LNCaP clone FGC (cell line): ENCODE data around the gene DHDH.
A peak's percentile ranks its signal among the peaks of the same experiment; 100 is the strongest.

Experiments used
- DNase-seq: peaks from one replicate; pipeline ENCODE4 v3.0.0-alpha.2; 2011; ENCODE audit warnings: low read depth
- H3K4me3 ChIP-seq: 2 replicates; pipeline ENCODE4 v1.5.1; 2011; ENCODE audit warnings: mild to moderate bottlenecking, low read depth, low read length, control low read depth
- CTCF ChIP-seq: IDR thresholded peaks from 2 replicates; pipeline ENCODE4 v1.5.1; 2012; ENCODE audit warnings: mild to moderate bottlenecking; ENCODE audit not compliant: control insufficient read depth, insufficient read depth; ENCODE audit errors: extremely low read depth

Gene DHDH

DNA sequence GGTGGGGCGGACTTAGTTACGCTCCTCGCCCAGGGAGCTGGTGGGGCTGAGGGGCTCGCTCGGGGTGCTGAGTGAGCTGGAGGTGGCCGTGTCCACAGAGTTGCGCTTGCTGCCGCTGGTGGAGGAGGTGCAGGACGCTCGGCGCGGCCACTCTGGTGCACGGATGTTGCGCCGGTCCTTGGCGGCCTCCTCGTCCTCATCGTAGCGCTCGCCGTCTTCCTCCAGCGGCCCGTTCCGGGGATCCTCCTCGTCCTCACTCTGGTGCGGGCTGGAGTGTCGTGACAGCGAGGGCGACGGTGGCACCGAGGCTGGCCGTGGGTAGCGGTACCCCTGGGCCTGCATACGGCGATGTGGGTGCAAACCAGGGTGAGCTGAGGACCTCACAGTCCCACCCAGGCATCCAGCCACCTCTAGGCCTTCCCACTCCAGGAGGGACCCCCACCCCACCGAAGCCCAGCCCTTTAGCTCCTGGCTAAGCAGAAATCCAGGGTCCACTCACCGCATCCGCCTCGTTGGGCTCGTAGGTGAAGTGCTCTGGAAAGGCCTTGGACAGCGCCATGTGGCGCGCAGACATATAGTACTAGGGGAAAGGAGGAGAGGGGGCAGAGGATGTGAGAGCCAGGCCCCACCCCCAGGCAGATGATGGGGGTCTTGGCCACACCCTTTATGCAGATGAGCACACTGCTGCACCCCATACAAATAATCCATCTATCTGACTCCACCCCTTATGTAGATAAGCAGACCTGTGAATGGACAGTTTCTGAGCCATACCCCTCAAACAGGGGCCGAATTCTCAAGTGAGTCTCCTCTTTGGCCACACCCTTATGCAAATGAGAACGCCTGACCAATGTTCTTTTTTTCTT lies 36.0 kb downstream of the DHDH start:
- TF ChIP-seq CTCF = no peak
- H3K4me3 ChIP-seq = no peak overlapping the region
- no peak for DNase-seq

DNA sequence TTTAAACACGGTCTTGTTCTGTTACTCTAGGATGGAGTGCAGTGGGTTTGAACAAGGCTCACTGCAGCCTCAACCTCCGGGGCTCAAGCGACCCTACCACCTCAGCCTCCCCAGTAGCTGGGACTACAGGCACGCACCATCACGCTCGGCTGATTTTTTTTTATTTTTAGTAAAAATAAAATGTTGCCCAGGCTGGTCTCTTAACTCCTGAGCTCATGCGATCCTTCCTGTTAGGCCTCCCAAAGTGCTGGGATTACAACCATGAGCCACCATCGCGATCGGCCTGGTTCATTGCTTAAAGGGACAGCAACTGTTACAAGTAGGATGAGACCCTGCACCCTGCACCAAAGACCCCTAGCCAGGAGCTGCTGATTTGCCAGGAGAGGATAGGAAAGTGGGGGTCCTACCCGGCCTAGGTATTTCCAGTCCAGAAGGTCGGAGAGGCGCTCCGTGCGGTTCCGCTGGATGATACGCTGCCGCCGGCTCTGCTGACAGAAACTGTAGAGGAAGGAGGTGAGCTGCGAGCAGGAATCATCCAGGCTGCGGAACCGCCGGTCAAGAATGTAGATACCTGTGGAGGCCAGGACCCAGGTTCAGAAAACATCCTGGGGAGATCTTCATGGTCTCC lies 36.8 kb downstream of the DHDH start:
- no peak for TF ChIP-seq CTCF
- H3K4me3 ChIP-seq = no peak overlapping the region
- no peak for DNase-seq

DNA sequence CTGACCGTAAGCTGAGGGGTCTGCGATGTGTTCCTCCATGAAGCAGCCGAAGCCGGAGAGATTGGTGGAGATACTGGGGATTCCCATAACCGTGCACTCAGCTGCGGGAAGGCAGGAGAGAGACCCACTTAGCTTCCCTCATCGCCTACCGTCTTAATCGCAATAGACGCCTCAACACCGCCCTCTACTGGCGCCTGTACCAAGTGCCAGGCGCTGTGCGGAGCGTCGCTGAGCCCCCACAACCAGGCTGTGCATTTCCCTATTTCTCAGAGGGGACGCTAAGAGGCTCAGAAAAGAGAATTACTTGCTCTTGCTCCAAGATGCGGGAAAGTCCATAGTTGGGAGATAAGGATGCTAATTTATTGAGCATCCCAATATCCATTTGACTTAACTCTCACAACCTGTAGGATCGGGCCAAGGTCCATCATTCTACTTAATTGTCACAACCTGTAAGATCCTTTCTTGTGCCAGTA lies 37.5 kb downstream of the DHDH start:
- no peak for DNase-seq
- no peak overlapping the region for H3K4me3 ChIP-seq
- peak; percentile 64 for TF ChIP-seq CTCF

DNA sequence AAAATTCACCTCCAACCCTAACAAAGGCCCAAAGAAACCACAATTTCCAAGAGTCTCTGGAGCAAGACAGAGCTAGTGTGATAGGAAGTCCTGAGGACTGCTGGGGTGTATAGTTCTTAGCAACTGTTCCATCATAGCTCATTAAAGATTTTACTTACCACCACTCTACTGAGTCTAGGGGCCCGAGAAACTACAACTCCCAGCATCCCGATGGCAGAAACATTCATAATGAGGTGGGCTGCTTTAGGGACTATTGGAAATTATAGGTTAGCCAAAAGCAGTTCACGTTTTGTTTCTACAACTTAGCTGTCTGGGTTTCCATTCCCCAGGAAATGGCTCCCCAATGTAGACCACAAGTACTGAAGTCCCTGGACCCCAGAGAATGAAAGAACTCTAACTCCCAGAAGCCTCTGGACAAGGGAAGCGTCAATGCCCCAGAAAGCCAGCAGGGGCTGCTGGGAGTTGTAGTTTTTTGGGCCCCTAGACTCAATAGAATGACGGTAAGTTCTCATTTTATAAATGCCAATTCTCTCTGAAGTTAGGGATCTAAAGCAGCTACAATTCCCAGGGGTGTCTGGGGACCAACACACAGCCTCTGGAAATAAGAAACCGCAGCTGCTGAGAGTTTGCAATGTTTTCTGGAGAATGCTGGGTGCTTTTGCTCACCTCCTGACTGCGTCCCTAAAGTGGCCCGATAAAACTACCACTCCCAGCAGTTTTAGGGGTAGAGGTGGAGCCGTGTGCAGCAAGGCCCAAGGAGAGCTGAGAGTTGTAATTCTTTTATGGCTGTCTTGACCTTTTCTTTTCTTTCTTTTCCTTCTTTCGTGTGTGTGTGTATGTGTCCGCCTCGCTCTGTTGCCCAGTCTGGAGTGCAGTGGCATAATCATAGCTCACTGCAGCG lies 42.7 kb downstream of the DHDH start:
- DNase-seq = no peak
- TF ChIP-seq CTCF = no peak
- H3K4me3 ChIP-seq = no peak overlapping the region

GRCh38 chr19:48977061-48977460 lies 43.6 kb downstream of the DHDH start:
- no peak overlapping the region for H3K4me3 ChIP-seq
- no peak for DNase-seq
- no peak for TF ChIP-seq CTCF

GRCh38 chr19:48982280-48982679 lies 48.8 kb downstream of the DHDH start:
- no peak for TF ChIP-seq CTCF
- H3K4me3 ChIP-seq = no peak overlapping the region
- DNase-seq = no peak
